ENCODE data around the gene AKAP13. TPM values are rescaled to one million over a fixed set of nuclear protein-coding genes. Genes with fewer than 3 reads are reported as not detected.

AKAP13 gene
- polyA plus RNA-seq, 1 experiment: 13.6 TPM

DNA sequence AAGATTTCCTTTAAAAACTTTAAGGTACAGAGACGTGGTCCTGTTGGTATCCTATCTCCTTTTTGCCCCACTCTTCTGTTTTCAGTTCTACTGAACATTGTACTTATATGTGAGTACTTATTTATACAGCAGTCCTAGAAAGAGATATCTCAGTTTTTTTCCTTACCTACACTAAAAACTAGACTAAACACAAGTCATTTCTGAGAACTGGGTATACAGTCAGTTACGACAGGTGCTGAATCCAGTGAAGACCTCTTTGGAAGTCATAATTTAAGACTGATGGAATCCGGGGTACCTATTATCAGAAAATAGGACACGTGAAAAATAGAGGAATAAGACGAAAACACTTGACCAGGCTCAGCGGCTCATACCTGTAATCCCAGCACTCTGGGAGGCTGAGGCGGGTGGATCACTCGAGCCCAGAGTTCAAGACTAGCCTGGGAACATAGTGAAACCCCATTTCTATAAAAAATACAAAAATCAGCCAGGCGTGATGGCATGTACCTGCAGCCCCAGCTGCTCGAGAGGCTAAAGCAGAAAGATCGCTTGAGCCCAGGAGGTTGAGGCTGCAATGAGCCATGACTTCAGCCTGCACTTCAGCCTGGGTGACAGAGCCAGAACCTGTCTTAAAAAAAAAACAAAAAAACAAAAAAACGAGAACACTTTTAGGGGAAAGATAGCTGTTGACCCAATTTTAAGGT is 338.0 kb downstream of the AKAP13 start:
- ChIA-PET POLR2A (no interaction called here), CTCF (interaction anchor here (0.8 kb wide), 1 partner anchor 230 kb away, joined by 3 read pairs; no protein-coding TSS in a partner anchor)
- Histone ChIP-seq H3K27me3 (ENCODE audit: control insufficient read depth, insufficient read depth, low read length) (no peaks in the 10 kb centered on the region), H3K36me3 (ENCODE audit: control insufficient read depth, insufficient read depth, low read length) (peaks cover 9% of the 10 kb centered on the region), H3K4me3 (ENCODE audit: low read depth, low read length) (no peak overlapping the region)
- TF ChIP-seq, protein P1, sequence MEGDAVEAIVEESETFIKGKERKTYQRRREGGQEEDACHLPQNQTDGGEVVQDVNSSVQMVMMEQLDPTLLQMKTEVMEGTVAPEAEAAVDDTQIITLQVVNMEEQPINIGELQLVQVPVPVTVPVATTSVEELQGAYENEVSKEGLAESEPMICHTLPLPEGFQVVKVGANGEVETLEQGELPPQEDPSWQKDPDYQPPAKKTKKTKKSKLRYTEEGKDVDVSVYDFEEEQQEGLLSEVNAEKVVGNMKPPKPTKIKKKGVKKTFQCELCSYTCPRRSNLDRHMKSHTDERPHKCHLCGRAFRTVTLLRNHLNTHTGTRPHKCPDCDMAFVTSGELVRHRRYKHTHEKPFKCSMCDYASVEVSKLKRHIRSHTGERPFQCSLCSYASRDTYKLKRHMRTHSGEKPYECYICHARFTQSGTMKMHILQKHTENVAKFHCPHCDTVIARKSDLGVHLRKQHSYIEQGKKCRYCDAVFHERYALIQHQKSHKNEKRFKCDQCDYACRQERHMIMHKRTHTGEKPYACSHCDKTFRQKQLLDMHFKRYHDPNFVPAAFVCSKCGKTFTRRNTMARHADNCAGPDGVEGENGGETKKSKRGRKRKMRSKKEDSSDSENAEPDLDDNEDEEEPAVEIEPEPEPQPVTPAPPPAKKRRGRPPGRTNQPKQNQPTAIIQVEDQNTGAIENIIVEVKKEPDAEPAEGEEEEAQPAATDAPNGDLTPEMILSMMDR (IDR thresholded peaks at IDR 0.05; ENCODE audit: insufficient read depth, low read depth, low read length): no peak
- no peak for DNase-seq (ENCODE audit: low read depth)

DNA sequence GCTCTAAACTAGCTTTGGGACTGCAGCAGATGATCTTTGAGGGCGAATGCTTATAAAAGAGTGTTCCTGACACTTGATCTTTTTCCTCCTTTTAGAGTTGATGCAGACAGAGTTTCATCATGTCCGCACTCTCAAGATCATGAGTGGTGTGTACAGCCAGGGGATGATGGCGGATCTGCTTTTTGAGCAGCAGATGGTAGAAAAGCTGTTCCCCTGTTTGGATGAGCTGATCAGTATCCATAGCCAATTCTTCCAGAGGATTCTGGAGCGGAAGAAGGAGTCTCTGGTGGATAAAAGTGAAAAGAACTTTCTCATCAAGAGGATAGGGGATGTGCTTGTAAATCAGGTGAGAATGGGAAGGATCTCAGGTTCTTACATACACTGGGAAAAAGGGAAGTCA is 338.6 kb downstream of the AKAP13 start:
- TF ChIP-seq, protein P1 (IDR thresholded peaks at IDR 0.05; ENCODE audit: insufficient read depth, low read depth, low read length): no peak
- peaks cover 9% of the 10 kb centered on the region for H3K36me3 ChIP-seq (ENCODE audit: control insufficient read depth, insufficient read depth, low read length)
- H3K27me3 ChIP-seq (ENCODE audit: control insufficient read depth, insufficient read depth, low read length): no peaks in the 10 kb centered on the region
- DNase-seq (ENCODE audit: low read depth): no peak
- CTCF ChIA-PET: interaction anchor here (0.8 kb wide), 1 partner anchor 230 kb away, joined by 3 read pairs; no protein-coding TSS in a partner anchor
- no peak overlapping the region for H3K4me3 ChIP-seq (ENCODE audit: low read depth, low read length)
- POLR2A ChIA-PET: no interaction called here

DNA sequence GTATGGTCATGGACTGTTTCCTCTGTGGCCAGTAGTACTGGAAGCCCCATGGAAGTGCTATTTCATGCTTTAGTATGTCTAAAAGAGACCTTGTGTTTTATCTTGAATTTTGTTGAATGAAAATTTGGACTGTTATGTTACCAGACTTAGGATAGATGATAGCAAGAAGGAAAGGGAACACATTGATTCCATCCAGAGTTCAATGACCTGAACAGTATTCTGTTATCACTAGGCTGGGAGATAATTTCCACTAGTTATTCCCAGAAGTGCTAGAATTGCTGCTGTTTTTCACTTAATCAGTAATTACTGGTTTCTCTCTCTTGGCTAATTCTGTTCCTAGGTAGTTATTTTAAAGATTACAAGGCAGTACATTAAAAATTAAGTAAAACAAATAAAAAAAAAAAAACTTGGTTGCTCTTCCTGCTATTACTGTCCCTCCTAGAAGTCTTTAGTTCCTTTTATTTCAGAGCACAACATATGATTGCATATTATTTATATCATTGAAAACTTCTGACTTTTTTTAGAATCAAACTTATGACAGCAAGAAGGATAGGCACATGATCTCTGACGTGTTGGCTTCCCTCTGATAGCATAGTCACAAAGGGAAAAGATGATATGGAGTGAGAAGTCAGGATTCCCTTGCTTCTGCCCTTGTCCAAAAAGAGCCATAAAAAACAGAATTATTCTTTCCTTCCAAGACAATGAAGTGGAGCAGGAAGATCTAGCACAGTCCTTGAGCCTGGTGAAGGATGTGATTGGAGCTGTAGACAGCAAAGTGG is 342.2 kb downstream of the AKAP13 start:
- H3K4me3 ChIP-seq (ENCODE audit: low read depth, low read length): no peak overlapping the region
- no peaks in the 10 kb centered on the region for H3K27me3 ChIP-seq (ENCODE audit: control insufficient read depth, insufficient read depth, low read length)
- no peak for DNase-seq (ENCODE audit: low read depth)
- POLR2A ChIA-PET: no interaction called here
- TF ChIP-seq, protein P1 (IDR thresholded peaks at IDR 0.05; ENCODE audit: insufficient read depth, low read depth, low read length): no peak
- peaks cover 12% of the 10 kb centered on the region for H3K36me3 ChIP-seq (ENCODE audit: control insufficient read depth, insufficient read depth, low read length)
- CTCF ChIA-PET: no interaction called here

DNA sequence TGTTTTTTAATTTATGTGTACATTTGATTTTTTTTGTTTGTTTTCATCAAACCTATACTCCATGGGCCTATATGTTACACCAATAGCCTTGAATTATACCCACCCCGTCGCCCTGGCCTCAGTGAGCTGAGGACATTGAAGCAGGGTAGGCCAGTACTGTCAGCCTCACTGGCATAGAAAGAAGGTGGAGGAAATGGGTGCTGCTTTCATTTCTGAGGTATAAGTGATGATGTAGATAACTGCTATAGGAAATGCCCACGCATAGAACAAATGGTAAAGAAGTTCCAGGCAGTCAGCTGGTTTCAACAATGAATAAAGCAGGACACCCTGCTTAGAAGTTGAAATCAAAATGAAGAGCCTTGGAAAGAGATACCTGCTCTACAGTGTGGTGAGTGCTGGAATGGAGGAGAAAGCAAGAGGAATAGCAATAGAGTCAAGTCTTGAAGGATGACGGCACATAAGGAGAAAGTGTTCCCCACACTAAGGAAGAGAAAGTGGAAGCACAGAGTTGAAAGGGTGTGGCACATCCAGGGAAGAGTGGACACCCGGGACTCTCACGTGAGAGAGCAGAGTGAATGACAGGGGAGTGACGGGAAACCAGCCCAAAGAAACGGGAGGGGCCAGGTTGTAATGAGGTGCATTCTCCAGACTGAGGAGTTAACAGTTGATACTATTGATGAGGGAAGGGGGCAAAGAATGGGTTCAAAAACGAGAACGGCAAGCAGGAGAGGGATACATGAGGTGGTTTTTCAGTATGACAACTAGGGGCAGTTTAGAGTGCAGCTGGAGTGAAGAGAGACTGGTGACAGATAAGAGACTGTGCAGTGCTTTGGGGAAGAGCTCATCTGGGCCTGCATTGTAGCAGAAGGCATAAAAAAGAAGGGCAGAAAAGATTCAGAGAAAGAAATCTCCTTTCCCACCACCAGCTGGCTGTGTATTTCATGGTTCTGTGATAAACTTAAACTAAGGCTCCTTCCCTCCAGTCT is 343.9 kb downstream of the AKAP13 start:
- CTCF ChIA-PET: interaction anchor here (1.3 to 2.8 kb wide), 4 partner anchors 12 to 427 kb away, joined by 3 to 10 read pairs (median 6); no protein-coding TSS in a partner anchor
- POLR2A ChIA-PET: no interaction called here
- no peak overlapping the region for H3K4me3 ChIP-seq (ENCODE audit: low read depth, low read length)
- H3K36me3 ChIP-seq (ENCODE audit: control insufficient read depth, insufficient read depth, low read length): peaks cover 6% of the 10 kb centered on the region; the same call in 1 of the 2 replicates
- TF ChIP-seq, protein P1 (IDR thresholded peaks at IDR 0.05; ENCODE audit: insufficient read depth, low read depth, low read length): no peak
- DNase-seq (ENCODE audit: low read depth): no peak
- H3K27me3 ChIP-seq (ENCODE audit: control insufficient read depth, insufficient read depth, low read length): no peaks in the 10 kb centered on the region

Data from BJ (cell line).